ENCODE measurements around the gene CD93.

Gene CD93

GRCh38 chr20:23032750-23033078 lies 53.4 kb downstream of the CD93 start:
- DNase-seq, result no peak

GRCh38 chr20:23032056-23032749 lies 53.9 kb downstream of the CD93 start:
- DNase-seq, result no peak

GRCh38 chr20:23031346-23031745 lies 54.8 kb downstream of the CD93 start:
- DNase-seq, result no peak

Measured in OCI-M1 (cell line).